Stimulated activated naive CD8-positive, alpha-beta T cell treated with anti-CD3 and anti-CD28 coated beads, Interleukin-15, Interleukin-2, amounts not matched to agents 100 ng/mL and 50 ng/mL, for 24 hours (primary cell): ENCODE measurements around the gene RPF1.
A peak's percentile ranks its signal among the peaks of the same experiment; 100 is the strongest.
"Not testable (repeated sequence)": the region's sequence is repeated elsewhere in the genome, so short reads cannot be mapped to it uniquely, and the experiment has no call there.

Experiments used
- H3K27ac Mint-ChIP-seq: one replicate; pipeline ENCODE4 v1.8.0; 2021; ENCODE audit warnings: mild to moderate bottlenecking, mixed read lengths
- H3K27me3 Mint-ChIP-seq: one replicate; pipeline ENCODE4 v1.8.0; 2021; ENCODE audit warnings: mixed read lengths
- H3K36me3 Mint-ChIP-seq: one replicate; pipeline ENCODE4 v1.8.0; 2021; ENCODE audit warnings: low read depth, mixed read lengths
- H3K4me1 Mint-ChIP-seq: one replicate; pipeline ENCODE4 v1.8.0; 2021; ENCODE audit warnings: low read depth, mixed read lengths
- H3K4me3 Mint-ChIP-seq: one replicate; pipeline ENCODE4 v1.8.0; 2021; ENCODE audit warnings: mild to moderate bottlenecking, mixed read lengths
- H3K9me3 Mint-ChIP-seq: one replicate; pipeline ENCODE4 v1.8.0; 2021; ENCODE audit warnings: mixed read lengths

Gene RPF1

DNA sequence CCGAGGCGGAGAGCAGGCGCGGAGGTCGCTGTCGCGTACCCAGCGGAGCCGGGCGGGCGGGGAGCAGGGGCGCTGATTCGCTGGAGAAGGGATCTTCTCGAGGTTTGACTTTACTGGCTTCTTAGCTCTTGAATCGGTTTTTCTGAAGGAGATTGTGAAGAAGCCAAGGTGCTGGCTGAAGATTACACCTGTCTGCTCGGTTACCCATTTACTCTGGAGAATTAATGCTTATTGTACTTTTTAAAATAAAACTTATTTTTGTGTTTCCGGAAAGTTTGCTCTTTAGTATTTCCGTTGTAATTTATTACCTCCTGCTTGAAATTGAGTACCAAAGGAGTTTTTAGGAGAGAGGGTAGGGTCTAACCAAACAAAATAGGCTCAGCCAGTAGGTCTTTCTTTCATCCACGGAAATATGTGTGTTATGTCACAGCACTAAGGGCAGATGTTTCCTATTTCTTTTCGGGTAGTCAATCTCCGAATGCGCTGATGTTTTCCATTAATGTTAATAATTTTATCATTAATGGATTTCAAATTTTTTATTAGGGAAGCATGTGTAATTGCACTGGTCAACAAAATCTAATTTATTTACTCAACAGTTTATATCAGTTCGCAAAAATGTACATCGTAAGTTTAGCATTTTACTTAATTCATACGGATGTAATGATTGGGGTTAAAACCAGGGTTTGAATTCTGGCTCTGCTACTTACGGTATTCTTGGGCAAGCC lies 27.8 kb downstream of the RPF1 start:
- H3K27ac Mint-ChIP-seq, result peak overlapping the region; percentile 93

DNA sequence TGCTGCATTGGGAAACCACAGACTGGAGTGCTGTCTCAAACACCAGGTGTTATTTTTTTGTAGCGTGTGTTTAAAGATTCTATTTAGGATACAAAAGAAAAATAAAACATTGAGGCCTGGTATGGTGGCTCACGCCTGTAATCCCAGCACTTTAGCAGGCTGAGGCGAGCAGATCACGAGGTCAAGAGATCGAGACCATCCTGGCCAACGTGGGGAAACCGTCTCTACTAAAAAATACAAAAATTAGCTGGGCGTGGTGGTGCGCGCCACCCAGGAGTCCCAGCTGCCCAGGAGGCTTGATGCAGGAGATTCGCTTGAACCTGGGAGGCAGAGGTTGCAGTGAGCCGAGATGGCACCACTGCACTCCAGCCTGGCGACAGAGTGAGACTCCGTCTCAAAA lies 28.8 kb downstream of the RPF1 start:
- peaks cover 37% of the 10 kb centered on the region for H3K4me1 Mint-ChIP-seq
- not testable (repeated sequence) for H3K27me3 Mint-ChIP-seq, H3K9me3 Mint-ChIP-seq, H3K4me3 Mint-ChIP-seq, H3K27ac Mint-ChIP-seq
- H3K36me3 Mint-ChIP-seq, result peaks cover 24% of the 10 kb centered on the region

More for the DNA sequence above, 27.8 kb downstream of the RPF1 start:
- peaks cover 4% of the 10 kb centered on the region for H3K9me3 Mint-ChIP-seq
- peaks cover 45% of the 10 kb centered on the region for H3K4me1 Mint-ChIP-seq
- peaks cover 24% of the 10 kb centered on the region for H3K36me3 Mint-ChIP-seq
- no peaks in the 10 kb centered on the region for H3K27me3 Mint-ChIP-seq
- H3K4me3 Mint-ChIP-seq, result peak overlapping the region; percentile 93

DNA sequence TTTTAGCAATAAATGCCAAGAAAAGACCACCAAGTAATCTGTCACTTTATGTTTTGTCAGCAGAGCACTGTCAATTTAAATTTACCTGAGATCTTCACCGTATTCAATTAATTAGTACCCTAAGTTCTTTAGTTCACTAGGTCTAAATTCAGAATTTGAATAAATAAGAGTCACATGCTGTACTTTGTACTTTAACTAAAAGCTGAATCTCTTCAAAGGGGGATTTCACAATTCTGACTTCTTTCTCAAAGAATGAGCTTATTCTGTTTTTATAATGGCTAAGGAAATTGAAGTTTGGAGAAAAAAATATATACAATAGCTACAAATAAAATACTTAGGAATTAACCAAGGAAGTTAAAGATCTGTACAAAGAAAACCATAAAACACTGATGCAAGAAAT lies 29.4 kb downstream of the RPF1 start:
- Mint-ChIP-seq H3K4me3 (no peak overlapping the region), H3K4me1 (peaks cover 31% of the 10 kb centered on the region), H3K27ac (no peak overlapping the region)

DNA sequence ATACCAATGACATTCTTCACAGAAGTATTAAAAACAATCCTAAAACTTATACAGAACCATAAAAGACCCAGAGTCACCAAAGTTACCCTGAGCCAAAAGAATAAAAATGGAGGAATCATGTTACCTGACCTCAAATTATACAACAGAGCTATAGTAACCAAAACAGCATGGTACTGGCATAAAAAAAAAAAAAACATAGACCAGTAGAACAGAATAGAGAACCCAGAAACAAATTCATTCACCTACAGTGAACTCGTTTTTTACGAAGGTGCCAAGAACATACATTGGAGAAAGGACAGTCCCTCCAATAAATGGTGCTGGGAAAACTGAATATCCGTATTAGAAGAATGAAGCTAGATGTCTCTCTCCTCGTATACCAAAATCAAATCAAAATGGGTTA lies 30.0 kb downstream of the RPF1 start:
- peaks cover 24% of the 10 kb centered on the region for H3K36me3 Mint-ChIP-seq
- no peak overlapping the region for H3K27ac Mint-ChIP-seq
- H3K27me3 Mint-ChIP-seq, result no peaks in the 10 kb centered on the region
- H3K9me3 Mint-ChIP-seq, result peaks cover 4% of the 10 kb centered on the region
- no peak overlapping the region for H3K4me3 Mint-ChIP-seq
- H3K4me1 Mint-ChIP-seq, result peaks cover 25% of the 10 kb centered on the region

More for the DNA sequence above, 29.4 kb downstream of the RPF1 start:
- no peaks in the 10 kb centered on the region for H3K27me3 Mint-ChIP-seq
- peaks cover 4% of the 10 kb centered on the region for H3K9me3 Mint-ChIP-seq
- peaks cover 24% of the 10 kb centered on the region for H3K36me3 Mint-ChIP-seq

DNA sequence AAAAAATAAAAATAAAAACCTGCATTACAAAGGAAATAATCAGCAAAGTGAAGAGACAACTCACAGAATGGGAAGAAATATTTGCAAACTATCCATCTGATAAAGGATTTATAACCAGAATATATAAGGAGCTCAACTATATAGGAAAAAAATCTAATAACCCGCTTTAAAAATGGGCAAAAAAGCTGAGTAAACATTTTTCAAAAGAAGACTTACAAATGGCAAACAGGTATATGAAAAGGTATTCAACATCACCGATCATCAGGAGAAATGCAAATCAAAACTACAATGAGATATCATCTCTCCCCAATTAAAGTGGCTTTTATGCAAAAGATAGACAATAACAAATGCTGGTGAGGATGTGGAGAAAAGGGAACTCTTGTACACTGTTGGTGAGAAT lies 31.1 kb downstream of the RPF1 start:
- peaks cover 14% of the 10 kb centered on the region for H3K4me1 Mint-ChIP-seq
- peaks cover 14% of the 10 kb centered on the region for H3K36me3 Mint-ChIP-seq
- H3K27me3 Mint-ChIP-seq, result no peaks in the 10 kb centered on the region
- no peak overlapping the region for H3K4me3 Mint-ChIP-seq
- no peak overlapping the region for H3K27ac Mint-ChIP-seq
- peaks cover 4% of the 10 kb centered on the region for H3K9me3 Mint-ChIP-seq

DNA sequence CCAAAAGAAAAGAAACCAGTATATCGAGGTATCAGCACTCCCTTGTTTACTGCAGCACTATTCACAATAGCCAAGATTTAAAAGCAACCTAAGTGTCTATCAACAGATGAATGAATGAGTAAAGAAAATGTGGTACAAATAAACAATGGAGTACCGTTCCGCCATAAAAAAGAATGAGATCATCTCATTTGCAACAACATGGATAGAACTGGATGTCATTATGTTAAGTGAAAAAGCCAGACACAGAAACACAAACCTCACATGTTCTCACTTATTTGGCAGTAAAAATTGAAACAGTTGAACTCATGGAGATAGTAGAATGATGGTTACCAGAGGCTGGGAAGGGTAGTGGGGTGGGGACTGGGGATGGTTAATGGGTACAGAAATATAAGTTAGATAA lies 31.6 kb downstream of the RPF1 start:
- Mint-ChIP-seq H3K4me3 (no peak overlapping the region), H3K27ac (no peak overlapping the region), H3K4me1 (peaks cover 12% of the 10 kb centered on the region)

DNA sequence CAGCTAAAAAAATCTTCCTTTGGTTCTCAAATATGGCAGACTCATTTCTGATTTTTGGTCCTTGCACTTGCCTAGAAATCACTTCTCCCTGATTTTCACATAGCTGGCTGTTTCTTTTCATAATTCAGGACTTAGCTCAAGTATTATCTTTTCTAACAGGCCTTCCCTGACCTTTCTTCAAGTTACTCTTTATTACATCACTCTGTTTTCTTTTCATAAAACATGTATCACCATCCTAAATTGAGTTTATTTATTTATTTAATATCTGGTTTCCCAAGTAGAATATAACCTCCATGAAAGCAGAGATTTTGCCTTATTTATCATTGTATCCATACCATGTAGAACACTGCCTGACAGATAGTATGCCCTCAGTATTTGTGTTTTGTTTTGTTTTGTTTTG lies 45.5 kb downstream of the RPF1 start:
- H3K4me1 Mint-ChIP-seq, result no peaks in the 10 kb centered on the region

More for the DNA sequence above, 31.6 kb downstream of the RPF1 start:
- H3K9me3 Mint-ChIP-seq, result peaks cover 4% of the 10 kb centered on the region
- no peaks in the 10 kb centered on the region for H3K27me3 Mint-ChIP-seq
- H3K36me3 Mint-ChIP-seq, result peaks cover 9% of the 10 kb centered on the region

DNA sequence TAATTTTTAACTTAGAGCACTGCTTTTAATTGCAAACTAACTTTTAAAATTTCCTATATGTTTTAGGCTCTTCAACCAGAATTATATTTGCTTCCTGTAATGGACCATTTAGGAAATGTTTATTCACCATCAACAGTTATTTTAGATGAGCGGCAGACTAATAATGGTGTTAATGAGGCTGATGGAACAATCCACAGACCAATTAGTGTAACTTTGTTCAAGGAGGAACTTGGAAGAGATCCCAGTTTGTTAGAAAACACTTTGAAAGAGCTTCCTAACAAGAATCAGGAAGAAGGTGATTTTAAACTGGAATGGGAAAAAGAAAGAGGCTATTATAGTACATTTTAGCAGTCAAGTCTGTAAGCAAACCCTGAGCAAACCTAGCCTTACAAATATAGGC lies 46.7 kb downstream of the RPF1 start:
- Mint-ChIP-seq H3K27me3 (no peaks in the 10 kb centered on the region), H3K4me1 (no peaks in the 10 kb centered on the region), H3K4me3 (no peak overlapping the region), H3K9me3 (no peaks in the 10 kb centered on the region), H3K27ac (no peak overlapping the region), H3K36me3 (peaks cover 7% of the 10 kb centered on the region)

More for the DNA sequence above, 45.5 kb downstream of the RPF1 start:
- Mint-ChIP-seq H3K4me3 (no peak overlapping the region), H3K36me3 (peaks cover 7% of the 10 kb centered on the region), H3K27me3 (no peaks in the 10 kb centered on the region), H3K9me3 (no peaks in the 10 kb centered on the region), H3K27ac (no peak overlapping the region)

DNA sequence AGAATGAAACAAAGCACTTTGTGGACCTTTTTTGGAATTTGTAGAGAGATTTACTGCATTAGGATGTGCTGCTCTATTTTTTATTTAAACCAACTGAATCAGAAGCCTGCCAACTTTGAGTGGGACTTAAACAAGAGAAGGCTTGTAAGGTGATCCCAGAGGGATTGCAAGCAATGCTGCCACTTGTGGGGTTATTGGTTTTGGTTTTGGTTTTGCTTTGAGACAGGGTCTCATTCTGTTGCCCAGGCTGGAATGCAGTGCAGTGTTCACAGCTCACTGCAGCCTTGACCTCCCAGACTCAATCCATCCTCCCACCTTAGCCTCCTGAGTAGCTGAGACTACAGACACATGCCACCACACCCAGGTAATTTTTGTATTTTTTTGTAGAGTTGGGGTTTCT lies 59.5 kb downstream of the RPF1 start:
- no peak overlapping the region for H3K4me3 Mint-ChIP-seq
- H3K4me1 Mint-ChIP-seq, result peaks cover 23% of the 10 kb centered on the region
- H3K27ac Mint-ChIP-seq, result no peak overlapping the region
- no peaks in the 10 kb centered on the region for H3K9me3 Mint-ChIP-seq
- peaks cover 27% of the 10 kb centered on the region for H3K36me3 Mint-ChIP-seq
- H3K27me3 Mint-ChIP-seq, result no peaks in the 10 kb centered on the region

DNA sequence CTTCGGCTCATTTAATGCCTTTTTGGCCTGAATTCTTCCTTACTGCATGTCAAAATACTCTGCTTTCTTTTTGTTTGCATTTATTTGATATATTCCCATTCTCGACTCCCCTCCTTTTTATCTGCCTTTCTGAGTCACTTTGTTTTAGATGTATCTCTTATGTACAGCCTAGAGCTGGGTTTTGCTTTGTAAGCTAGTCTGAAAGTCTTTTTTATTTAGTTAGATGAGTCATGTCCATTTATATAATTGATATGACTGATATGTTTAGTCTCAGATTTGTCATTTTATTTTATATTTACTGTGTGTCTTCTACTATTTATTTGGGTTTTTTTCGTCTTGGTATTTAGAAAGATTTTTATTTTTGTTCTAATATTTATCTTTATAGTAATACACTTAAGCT lies 60.9 kb downstream of the RPF1 start:
- H3K4me3 Mint-ChIP-seq, result no peak overlapping the region
- no peaks in the 10 kb centered on the region for H3K9me3 Mint-ChIP-seq
- peaks cover 27% of the 10 kb centered on the region for H3K36me3 Mint-ChIP-seq
- no peaks in the 10 kb centered on the region for H3K27me3 Mint-ChIP-seq
- H3K27ac Mint-ChIP-seq, result peak overlapping the region; percentile 43
- H3K4me1 Mint-ChIP-seq, result peaks cover 23% of the 10 kb centered on the region

DNA sequence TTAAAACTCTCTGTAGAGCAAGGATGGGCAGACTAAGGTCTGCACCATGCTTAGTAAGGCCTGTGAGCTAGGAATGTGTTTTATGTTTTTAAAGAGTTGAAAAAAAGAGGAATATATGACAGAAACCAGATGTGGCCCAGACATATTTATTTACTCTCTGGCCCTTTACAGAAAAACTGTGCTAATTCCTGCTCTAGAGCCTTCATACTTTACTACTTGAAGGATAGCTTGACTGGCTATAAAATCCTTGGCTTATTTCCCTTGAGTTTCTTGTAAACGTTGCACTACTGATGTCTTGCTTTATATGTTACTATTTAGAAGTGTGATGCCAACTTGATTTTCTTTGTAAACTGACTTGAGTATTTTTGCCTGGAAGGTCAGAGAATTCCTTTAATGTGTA lies 61.7 kb downstream of the RPF1 start:
- H3K4me1 Mint-ChIP-seq, result peaks cover 23% of the 10 kb centered on the region
- H3K9me3 Mint-ChIP-seq, result no peaks in the 10 kb centered on the region
- no peaks in the 10 kb centered on the region for H3K27me3 Mint-ChIP-seq
- H3K4me3 Mint-ChIP-seq, result no peak overlapping the region
- peaks cover 27% of the 10 kb centered on the region for H3K36me3 Mint-ChIP-seq
- no peak overlapping the region for H3K27ac Mint-ChIP-seq

DNA sequence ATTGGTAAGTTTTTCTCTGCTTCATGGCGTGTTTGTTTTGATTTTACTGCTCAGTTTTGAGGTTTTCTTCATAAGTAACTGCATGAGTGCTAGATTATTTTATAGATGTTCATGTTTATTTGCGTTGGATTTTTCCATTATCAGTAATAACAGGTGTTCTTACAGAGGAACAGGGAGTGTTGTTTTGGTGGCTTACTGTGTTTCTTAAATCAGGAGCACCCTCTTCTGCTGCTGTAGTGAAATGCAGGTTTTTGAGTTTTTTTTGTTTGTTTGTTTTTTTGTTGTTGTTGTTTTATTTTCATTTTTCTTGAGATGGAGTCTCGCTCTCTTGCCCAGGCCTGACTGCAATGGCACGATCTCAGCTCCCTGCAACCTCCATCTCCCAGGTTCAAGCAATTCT lies 62.6 kb downstream of the RPF1 start:
- H3K36me3 Mint-ChIP-seq, result peaks cover 27% of the 10 kb centered on the region
- no peak overlapping the region for H3K27ac Mint-ChIP-seq
- no peaks in the 10 kb centered on the region for H3K27me3 Mint-ChIP-seq
- H3K4me3 Mint-ChIP-seq, result no peak overlapping the region
- H3K9me3 Mint-ChIP-seq, result no peaks in the 10 kb centered on the region
- H3K4me1 Mint-ChIP-seq, result peaks cover 23% of the 10 kb centered on the region
